Central memory CD4-positive, alpha-beta T cell (primary cell): ENCODE measurements around the gene RFC3.
A peak's percentile ranks its signal among the peaks of the same experiment; 100 is the strongest.
"Not testable (repeated sequence)": the region's sequence is repeated elsewhere in the genome, so short reads cannot be mapped to it uniquely, and the experiment has no call there.

Source experiments
- DNase-seq: peaks from one replicate; pipeline ENCODE4 v3.0.0; 2022
- total RNA-seq, 3 experiments: gene quantifications; one replicate each; lab custom pipeline; 2026; lab: John Stamatoyannopoulos, UW

Gene RFC3
- 11.4 to 41.2 (median 12.7) reads per million in 3 experiments for total RNA-seq

- peak; percentile 86 for DNase-seq
Observed at GRCh38 chr13:33817901-33818706, at the start of gene RFC3. Gene RFC3, plus strand, starts transcription at chr13:33818149. Its CDS starts 30 bp downstream, at chr13:33818179.

GRCh38 chr13:33771296-33771695, 46.7 kb upstream of the RFC3 start:
- no peak for DNase-seq

- no peak for DNase-seq
Observed at GRCh38 chr13:33773790-33774462, 44.0 kb upstream of the RFC3 start.

- no peak for DNase-seq
Observed at GRCh38 chr13:33775339-33776108, 42.4 kb upstream of the RFC3 start.

- DNase-seq = no peak
Observed at GRCh38 chr13:33776239-33776881, 41.6 kb upstream of the RFC3 start.

GRCh38 chr13:33782631-33783030, 35.3 kb upstream of the RFC3 start:
- DNase-seq = no peak

- not testable (repeated sequence) for DNase-seq
Observed at GRCh38 chr13:33783212-33783611, 34.7 kb upstream of the RFC3 start.

GRCh38 chr13:33784738-33785137, 33.2 kb upstream of the RFC3 start:
- no peak for DNase-seq

- DNase-seq = no peak
Observed at GRCh38 chr13:33785384-33785783, 32.6 kb upstream of the RFC3 start.

GRCh38 chr13:33787051-33787591, 30.8 kb upstream of the RFC3 start:
- peak; percentile 26 for DNase-seq

- DNase-seq = no peak
Observed at GRCh38 chr13:33789066-33789606, 28.8 kb upstream of the RFC3 start.

- no peak for DNase-seq
Observed at GRCh38 chr13:33789739-33790138, 28.2 kb upstream of the RFC3 start.

- DNase-seq = no peak
Observed at GRCh38 chr13:33793726-33794125, 24.2 kb upstream of the RFC3 start.

- no peak for DNase-seq
Observed at GRCh38 chr13:33794576-33794975, 23.4 kb upstream of the RFC3 start.

GRCh38 chr13:33796095-33796494, 21.9 kb upstream of the RFC3 start:
- no peak for DNase-seq

GRCh38 chr13:33797622-33798021, 20.3 kb upstream of the RFC3 start:
- DNase-seq = no peak

GRCh38 chr13:33798023-33798422, 19.9 kb upstream of the RFC3 start:
- no peak for DNase-seq

- no peak for DNase-seq
Observed at GRCh38 chr13:33799950-33800592, 17.9 kb upstream of the RFC3 start.

- no peak for DNase-seq
Observed at GRCh38 chr13:33800646-33801186, 17.2 kb upstream of the RFC3 start.

GRCh38 chr13:33806470-33807248, 11.3 kb upstream of the RFC3 start:
- DNase-seq = no peak

- not testable (repeated sequence) for DNase-seq
Observed at GRCh38 chr13:33812829-33813228, 5.1 kb upstream of the RFC3 start.
